ENCODE measurements around the gene ASCL2.

GRCh38 chr11:2289350-2289749 lies 19.0 kb upstream of the ASCL2 start:
- no peak for TF ChIP-seq POLR2A (IDR thresholded peaks at IDR 0.05)
- no peak for TF ChIP-seq CTCF (IDR thresholded peaks at IDR 0.05)

Measured in uterus (tissue), 2 donors.